ENCODE data around the gene VAC14. TPM values are rescaled to one million over a fixed set of nuclear protein-coding genes. Genes with fewer than 3 reads are reported as not detected.

VAC14 gene
- total RNA-seq, 2 experiments from 2014 or later = 40.3 to 44.9 TPM

DNA sequence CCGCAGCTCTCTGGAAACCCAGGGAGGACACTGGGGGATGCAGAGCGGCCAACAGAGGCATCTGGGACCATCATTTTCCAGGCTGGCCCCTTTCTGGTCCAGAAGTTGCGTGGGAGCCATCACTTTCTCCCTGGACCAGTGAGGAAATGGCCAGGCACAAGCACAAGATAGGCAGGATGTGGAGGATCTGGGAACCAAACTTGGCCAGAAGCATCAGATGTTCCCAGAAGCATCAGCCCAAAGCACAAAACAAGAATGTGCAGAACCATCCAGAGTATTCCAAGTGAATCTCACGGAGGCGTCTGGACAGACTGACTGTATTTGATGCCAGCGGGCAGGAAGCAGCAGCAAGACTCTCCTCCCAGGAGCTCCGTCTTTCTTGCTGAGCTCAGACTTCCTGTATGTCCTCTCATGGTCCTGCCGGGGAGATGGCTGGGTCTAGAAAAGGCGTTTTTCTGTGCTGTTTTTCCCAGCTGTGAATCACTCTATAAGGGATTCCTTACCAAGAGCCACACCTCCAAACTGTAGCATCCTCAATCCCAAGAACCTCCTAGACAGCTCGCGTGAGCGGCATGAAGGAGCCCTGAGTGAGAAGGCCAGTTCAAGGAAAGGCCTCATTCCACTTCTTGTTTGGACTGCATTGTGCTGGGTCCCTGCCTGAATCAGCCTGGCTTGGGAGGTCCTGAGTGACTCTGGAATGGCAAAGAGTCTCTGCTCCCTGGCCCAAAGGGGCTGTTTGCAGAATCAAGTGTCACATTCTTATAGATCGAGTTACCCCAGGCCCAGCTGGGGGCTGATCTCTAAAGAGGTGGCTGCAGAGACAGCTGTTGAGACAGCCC lies 65.6 kb downstream of the VAC14 start:
- CTCF ChIA-PET = interaction anchor here (0.6 to 0.7 kb wide), 2 partner anchors 244 to 462 kb away, joined by 3 to 5 read pairs; no protein-coding TSS in a partner anchor

DNA sequence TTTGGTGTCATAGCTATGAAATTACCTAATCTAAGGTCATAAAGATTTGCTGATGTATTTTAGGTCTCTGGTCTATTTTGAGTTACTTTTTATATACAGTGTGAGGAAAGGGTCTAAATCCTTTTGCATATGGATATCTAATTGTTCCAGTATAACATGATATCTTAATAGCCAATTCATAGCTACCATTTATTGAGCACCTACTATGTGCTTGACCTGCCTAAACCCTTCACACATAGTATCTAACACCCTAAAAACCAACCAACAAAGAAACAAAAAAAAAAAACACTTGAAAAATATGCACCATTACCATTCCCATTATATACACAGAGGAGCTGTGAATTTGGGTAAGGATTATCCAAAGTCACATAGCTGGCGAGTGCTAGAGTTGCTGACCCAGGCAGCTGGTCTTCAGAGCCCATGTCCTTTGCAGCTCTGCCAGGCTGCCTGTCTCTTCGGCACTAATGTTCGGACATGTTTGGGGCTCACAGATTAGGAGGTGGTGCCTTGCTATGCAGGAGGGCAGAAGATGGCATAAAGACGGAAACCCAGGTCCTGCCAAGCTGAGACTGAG lies 66.3 kb downstream of the VAC14 start:
- CTCF ChIA-PET = interaction anchor here (0.6 kb wide), 1 partner anchor 244 kb away, joined by 5 read pairs; no protein-coding TSS in a partner anchor
- POLR2A ChIA-PET = no interaction called here

More for the DNA sequence above, 65.6 kb downstream of the VAC14 start:
- POLR2A ChIA-PET = no interaction called here

DNA sequence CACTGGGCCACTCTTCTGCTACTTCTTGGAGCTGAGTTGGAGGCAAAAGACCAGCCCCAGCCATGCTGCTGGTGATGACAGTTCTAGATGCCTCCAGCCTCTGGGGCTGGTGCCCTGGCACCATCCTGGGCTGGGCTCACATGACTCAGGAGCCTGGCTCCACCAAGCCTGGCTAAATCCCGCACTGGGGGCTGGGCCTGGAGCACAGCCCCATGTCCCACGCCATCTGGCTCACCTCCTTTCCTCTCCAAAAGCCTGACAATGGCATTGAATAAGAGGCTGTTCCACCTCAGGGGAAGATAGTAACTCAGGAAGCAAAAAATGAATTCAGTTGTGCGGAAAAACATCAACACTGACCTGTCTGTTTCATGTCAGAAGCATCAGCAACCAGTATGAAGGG lies 70.0 kb downstream of the VAC14 start:
- CTCF ChIA-PET = no interaction called here
- POLR2A ChIA-PET = no interaction called here

DNA sequence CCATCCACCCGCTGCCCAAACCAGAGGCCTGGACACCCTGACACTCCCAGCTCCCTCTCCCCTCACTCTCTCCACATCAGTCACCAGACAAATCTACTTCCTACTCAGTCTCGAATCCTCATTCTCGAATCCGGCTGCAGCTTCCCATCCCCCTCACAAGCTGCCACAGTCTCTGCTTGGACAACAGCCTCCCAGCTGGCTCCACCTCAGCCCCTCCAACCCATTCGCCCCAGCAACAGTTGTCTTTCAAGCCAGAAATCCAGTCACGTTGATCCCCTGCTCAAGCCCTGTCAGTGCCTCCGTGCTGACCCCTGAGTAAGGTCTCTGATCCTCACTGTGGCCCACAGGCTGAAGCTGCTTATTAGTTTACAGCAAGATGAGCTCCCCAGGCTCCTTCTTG lies 70.9 kb downstream of the VAC14 start:
- ChIA-PET CTCF (no interaction called here), POLR2A (no interaction called here)

DNA sequence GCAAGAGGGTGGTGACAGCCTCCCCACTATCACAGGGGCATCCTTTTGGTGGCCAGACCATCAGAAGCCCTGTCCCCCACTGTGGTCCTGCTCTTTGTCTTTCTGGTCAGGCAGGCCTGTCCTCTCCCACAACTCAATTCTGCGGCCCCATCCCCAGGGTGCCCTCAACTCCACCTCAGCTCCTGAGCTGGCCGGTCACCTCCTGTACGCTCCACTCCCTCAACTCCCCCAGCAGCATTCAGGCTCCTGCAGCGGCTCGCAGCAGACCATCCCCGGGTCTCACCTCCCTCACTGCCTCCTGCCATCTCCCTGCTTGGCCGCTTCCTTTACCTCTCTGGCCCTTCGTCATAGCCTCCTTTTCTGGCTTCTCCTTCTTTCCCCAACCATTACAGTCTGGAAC lies 71.7 kb downstream of the VAC14 start:
- POLR2A ChIA-PET = no interaction called here
- CTCF ChIA-PET = no interaction called here

DNA sequence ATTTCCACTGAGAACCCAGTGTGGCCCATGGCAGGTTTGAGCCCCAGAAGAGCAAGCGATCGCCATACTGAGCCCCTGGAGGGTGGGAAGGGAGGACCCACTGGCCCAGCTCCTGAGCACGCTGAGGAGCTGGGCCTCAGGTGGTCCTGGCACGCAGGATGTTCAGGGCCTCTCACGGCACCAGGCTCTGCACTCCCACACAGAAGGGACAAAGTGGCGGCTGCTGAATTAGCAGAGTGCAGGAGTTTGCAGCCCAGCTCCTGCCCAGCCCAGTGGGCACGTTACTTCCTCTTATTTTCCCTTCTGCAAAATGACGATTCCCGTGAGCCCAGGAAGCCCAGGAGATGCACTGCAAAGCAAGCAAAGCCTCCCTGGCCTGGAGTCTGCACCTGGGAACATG lies 72.8 kb downstream of the VAC14 start:
- CTCF ChIA-PET = no interaction called here
- POLR2A ChIA-PET = no interaction called here

DNA sequence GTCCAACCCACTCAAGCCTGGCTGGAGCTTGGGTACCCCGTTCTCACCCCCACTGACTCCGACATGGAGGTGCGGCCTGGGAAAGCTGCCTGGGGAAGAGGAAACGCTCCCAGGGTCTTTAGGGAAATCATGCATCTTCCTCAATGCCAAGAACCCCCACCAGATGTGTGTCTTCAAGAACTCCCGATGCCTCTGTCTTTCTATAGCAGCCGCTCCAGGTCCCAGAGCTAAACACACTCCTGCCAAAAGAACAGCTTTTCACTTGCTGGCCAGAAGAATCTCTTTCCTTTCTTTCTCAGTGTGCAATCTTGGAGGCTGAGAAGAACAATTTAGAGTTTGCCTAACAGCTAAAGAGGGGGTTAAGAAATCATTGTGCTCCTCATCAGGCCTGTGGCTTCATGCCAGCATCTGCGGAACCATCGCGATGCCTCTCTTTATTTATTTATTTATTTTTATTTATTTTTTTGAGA lies 74.0 kb downstream of the VAC14 start:
- ChIA-PET CTCF (no interaction called here), POLR2A (no interaction called here)

DNA sequence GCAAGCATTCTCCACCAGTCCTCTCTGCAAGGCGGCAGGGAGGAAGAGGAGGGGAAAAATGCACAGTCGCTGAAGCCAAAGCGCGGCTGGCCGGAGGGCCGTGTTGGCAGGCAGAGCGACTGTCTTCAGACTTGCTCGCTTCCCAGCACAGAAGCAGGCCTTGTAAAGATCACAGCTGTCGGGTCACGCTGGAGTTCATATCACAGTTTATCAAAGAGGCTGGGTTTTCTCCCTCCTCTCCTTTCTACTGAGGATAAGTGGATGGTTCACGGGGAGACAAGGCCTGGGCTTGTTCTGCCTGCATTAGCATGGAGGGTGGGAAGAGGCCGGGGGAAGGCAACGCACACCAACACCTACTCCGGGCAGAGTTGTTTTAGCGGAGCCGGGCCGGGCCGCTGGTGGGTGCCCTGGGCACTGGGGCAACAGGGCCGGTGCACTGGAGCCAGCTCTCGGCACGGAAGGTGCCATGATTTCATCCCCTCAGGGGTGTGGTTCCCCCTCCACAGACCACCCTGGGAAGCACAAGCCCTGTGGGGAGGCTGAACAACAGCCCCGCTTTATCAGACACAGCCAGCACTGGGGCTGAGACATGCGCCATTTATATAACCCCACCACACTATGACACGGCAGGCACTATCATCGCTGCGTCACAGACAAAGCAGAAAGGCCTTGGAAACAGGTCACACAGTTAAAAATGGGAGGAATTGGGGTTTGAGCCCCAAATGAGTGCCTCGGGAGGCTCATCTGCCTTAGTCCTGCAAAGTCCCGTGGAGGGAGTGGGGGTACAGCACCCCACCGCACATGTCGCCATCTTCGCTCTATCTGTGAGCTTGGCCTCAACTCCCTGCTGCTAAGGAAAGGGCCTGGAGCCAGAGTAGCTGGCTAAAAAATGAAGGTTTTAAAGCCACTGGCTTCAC lies 74.8 kb downstream of the VAC14 start:
- ChIA-PET CTCF (no interaction called here), POLR2A (no interaction called here)

DNA sequence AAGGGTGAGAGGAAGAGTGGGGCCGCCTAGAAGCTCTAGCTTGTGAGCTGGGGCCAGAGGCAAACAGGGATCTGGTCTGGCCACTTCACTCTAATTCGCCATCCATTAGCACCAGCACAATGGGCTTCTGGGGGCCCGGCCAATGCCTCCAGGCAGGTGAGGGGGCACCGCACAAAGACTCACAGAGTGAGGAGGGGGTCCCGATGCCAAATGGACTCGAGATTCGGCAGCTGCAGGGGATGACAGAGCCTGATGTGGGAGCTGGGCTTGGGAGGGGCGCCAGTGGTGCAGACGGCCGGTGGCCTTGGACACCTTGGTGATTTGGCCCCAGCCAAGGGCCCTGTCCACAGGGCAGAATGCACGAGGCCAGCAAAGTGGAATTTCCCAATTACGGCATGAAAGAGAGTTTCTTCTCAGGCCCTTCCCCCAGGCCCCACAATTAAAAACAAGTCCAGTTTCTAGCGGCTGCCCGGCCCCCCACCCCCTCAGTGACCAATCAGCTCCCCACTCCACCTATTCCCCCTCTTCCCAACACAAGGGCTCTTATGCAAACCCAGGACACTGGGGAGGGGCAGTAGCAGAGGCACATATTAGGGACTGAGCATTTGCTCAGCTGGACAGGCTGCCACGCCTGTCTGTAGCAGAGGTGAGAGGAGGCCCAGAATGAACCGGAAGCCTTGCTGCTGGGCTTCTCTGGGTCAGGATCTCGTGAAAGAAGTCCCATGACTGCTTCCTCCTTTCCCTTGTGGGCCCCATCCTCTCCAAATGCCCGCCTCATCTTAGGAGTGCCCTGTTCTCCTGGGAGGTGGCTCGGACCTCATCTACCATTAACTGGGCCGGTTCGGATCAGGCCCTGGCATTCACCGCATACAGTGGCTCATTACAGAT lies 75.7 kb downstream of the VAC14 start:
- POLR2A ChIA-PET = no interaction called here
- CTCF ChIA-PET = no interaction called here

DNA sequence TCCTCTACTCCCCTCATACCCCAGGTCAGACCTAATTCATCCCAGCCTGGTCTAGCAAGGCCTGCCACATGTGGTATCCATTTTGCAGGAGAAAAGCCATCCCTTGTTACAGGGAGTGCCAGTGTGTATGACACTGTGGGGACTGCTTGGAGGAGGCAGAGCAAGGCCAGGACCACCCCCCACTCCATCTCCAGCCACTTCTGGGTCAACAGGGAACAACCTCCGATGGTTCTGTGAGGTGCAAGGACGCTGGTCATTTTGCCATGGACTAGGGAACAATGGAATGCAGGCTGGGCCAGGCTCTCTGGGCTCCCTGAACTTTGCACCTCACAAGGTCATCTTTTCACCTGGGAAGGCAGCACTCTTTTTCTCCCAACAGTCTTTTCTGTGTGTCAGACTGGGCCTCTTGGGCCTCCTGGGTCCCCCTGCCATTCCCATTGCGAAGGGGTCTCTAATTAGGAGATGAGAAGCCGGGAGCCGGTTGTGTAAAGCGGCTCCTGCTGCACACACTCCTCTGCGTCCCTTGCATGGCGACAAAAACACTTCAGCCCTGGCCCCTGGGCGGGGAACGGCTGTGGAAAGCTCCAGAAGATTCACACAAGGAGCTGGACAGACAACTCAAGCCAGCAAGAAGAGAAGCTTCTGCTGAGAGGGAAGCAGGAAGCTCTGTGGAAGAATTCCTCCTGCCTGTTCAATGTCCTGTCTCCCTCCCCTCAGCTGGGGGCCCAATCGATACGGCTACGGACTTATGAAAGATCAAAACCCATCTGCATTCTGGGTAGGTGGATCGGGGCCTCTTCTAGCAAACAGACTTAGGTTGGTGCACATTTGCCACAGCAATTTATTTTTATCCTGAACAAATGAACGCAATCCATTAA lies 76.6 kb downstream of the VAC14 start:
- CTCF ChIA-PET = no interaction called here
- POLR2A ChIA-PET = no interaction called here

DNA sequence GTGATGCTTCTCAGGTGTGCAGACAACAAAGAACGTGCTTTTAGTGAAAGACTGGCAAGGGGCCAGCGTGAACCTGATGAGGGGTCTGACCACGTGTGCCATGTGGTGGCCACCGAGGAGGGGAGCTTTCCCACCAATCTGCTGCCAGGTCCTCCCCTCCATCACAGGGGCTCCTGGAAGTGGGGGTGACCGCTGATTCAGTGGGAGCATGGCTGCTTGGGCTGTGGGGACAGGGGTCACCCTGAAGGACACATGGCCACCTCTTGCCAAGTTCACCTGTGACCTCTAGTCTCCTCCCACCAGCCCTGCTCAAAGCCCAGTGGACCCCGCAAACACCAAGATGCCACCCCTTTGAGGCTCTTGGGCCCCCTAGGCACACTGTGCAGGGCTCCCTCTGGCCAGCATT lies 77.2 kb downstream of the VAC14 start:
- POLR2A ChIA-PET = no interaction called here
- CTCF ChIA-PET = no interaction called here

DNA sequence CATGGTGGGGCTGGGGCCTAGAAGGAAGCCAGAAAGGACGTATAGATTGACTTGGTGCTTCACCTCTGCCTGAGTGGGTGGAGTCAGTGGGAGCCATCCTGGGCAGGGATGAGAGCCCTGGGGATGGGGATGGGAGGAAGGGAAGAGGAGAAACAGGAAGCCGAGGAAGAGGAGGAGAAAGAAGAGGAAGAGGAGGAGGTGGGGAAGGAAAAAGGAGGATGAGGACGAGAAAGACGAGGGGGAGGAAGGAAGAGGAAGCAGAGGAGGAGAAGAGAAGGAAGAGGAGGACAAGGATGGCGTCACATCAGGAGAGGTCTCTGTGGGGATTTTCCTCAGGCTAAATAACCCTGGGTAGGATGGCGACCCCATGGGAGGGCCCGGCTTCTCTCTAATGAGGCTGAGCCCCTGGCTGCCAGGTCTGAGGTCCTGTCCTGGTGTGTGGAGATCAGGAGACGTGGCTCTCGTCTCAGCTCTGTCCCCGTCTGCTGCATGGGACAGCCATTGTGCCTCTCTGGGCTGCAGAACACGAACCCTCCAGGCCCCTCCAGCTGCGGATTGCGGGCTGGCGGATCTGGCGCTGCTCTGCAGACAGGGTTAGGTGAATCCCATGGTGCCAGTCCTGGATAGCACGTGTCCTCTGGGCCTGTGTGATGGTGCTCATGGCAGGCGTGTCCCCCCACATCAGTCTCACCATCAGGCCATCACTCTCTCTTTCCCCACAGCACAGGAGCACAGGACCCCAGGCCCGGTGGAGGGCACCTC lies 79.6 kb downstream of the VAC14 start:
- POLR2A ChIA-PET = no interaction called here
- CTCF ChIA-PET = no interaction called here

DNA sequence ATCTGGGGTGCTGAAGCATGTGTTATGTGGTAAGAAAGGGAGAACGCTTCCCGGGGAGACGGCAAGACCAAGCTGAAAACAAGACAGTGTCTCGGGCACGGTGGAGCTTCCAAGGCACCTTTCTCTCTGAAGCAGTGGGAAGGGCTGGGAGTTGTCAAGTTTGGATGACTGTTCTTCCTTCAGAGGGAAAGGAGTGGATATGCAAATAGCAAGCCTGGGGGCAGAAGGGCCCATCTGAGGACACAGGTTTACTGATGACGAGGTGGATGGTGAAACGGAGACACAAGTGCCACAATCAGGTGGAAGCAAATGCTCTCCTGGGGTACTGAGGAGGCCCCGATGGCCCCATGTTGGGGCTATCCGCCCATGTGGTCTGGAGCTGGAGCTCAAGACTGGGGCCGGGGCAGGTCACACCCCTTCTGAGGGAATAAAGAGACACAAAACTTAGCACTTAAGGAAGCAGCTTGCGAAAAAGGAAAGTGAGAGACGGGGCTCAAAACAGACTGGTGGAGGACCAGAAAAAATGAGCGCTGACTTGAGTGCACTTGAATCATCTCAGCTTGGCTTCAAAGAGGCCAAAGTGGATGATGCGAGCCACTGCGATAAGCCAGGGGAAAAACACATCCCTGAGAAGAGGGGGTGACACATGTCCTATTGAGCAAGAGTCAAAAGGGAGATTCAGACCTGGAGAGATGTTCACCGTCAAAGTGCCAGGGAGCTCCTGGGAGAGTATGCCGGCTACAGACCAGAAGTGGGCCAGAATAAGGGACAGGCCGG lies 80.3 kb downstream of the VAC14 start:
- ChIA-PET POLR2A (no interaction called here), CTCF (no interaction called here)

DNA sequence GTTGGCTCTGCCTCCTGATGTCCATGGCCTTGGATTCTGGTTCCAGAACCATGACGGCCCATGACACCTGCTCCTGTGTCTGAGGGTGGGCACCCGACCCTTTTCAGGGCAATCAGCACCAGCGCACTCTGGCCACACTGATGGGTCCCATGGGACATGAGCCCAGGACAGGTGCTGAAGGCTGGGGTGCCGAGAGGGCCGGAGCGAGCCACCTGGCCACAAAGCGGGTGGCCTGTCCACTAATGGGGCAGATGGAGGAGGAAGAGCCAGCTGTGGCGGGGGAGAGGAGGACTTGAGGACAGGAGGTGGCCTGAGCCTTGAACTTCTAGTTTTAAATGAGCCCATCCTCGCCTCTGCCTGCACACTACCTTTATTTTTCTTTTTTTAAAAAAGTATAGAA lies 83.9 kb downstream of the VAC14 start:
- ChIA-PET CTCF (no interaction called here), POLR2A (no interaction called here)

DNA sequence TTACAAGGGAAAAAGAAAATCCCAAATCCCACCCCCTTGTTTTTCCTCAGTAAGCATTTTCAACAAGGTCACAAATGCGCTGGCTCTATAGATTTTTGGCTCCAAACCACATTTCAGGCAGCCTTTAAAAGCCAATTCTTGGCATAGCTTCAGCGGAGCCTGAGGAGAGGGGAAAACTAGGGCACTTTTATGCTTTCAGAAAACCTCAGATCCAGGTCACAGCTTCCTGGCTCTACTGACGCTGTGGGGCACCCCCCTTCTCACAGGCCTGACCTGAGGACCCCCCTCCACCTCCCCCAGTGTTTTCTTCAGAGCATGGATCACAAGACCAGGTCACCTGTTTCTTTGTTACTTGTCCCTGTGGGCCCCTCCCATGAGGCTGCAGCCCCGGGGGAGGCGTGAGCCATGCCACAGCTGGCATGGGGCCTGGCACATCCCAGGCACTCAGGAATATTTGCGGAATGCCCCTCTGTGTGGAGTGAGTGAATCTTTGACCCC lies 85.0 kb downstream of the VAC14 start:
- ChIA-PET POLR2A (no interaction called here), CTCF (no interaction called here)

DNA sequence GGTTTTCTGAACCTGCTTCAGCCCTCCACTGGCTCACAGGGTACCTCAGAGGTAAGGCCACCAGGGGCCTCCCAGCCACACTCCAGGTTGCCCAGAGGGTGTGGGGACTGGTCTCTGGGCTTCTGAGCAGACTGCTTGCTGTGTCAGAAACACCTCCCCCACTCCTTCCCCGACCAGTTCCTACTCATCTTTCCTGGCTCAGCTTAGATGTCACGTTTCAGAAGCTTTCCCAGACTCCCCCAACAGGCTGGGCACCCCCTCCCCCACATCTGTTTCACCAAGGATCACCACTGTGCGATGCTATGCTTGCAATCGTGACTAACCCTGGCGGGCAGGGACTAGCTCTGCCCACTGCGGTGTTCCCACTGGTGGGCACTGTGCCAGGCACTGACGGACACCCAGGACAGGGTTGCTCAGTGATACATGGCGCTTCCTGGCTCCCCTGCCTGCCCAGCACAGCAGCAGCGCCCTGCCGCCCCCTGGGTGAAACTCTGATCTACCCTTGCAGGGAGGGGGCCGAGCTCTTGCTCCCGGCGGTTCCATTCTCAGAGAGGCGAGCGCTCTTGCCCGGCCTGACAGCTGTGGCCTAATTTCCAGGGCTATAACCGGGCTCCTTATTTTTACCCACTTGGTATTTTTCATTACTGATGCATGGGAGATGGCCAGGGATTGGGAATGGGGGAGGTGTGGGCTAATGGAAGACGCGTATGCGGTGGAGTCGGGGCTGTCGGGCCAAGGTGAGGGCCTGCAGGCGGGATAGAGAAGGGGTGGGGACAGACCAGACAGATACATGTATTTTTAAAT lies 85.7 kb downstream of the VAC14 start:
- CTCF ChIA-PET = no interaction called here
- POLR2A ChIA-PET = no interaction called here
